HFFc6 (cell line): Measurements from ENCODE around the gene TCF25. TPM values are rescaled to one million over a fixed set of nuclear protein-coding genes. Genes with fewer than 3 reads are reported as not detected.
"Not testable (repeated sequence)": the region's sequence is repeated elsewhere in the genome, so short reads cannot be mapped to it uniquely, and the experiment has no call there.

Experiments
- DNase-seq: peaks from one replicate; pipeline ENCODE4 v3.0.0-alpha.2; 2018
- H3K27ac Mint-ChIP-seq: 2 replicates; pipeline ENCODE4 v1.8.0; 2020; ENCODE audit warnings: mild to moderate bottlenecking, mixed read lengths
- H3K27me3 Mint-ChIP-seq: 2 replicates; pipeline ENCODE4 v1.8.0; 2021; ENCODE audit warnings: mild to moderate bottlenecking, moderate library complexity, mixed read lengths; ENCODE audit not compliant: insufficient read depth
- H3K36me3 Mint-ChIP-seq: 2 replicates; pipeline ENCODE4 v1.8.0; 2021; ENCODE audit warnings: low read depth, mixed read lengths
- H3K4me1 Mint-ChIP-seq: 2 replicates; pipeline ENCODE4 v1.8.0; 2020; ENCODE audit warnings: low read depth, mixed read lengths
- H3K4me3 Mint-ChIP-seq: 2 replicates; pipeline ENCODE4 v1.8.0; 2020; ENCODE audit warnings: mild to moderate bottlenecking, moderate library complexity, mixed read lengths
- H3K9me3 Mint-ChIP-seq: 2 replicates; pipeline ENCODE4 v1.8.0; 2020; ENCODE audit warnings: mild to moderate bottlenecking, mixed read lengths
- CTCF ChIP-seq: fragments of 200-600 bp; sonication (generic); IDR thresholded peaks from 2 replicates; pipeline ENCODE4 v1.5.0; 2021; ENCODE audit warnings: antibody characterized with exemption, mild to moderate bottlenecking
- long read RNA-seq: library from polyadenylated mRNA; unstranded; transcript quantifications from one replicate; pipeline ENCODE4 v2.0.0, GENCODE V29; 2019
- total RNA-seq, 6 experiments: library from RNA; stranded (reverse); fragmentation: NEBNext Ultra II Directional; extraction: Animal tissue kit (Norgen Biotek cat#: 25700); gene quantifications; 2 replicates in 1 of 6; 3 replicates in 5 of 6; pipeline ENCODE4 v1.2.3, GENCODE V29; 2021

Gene TCF25, protein sequence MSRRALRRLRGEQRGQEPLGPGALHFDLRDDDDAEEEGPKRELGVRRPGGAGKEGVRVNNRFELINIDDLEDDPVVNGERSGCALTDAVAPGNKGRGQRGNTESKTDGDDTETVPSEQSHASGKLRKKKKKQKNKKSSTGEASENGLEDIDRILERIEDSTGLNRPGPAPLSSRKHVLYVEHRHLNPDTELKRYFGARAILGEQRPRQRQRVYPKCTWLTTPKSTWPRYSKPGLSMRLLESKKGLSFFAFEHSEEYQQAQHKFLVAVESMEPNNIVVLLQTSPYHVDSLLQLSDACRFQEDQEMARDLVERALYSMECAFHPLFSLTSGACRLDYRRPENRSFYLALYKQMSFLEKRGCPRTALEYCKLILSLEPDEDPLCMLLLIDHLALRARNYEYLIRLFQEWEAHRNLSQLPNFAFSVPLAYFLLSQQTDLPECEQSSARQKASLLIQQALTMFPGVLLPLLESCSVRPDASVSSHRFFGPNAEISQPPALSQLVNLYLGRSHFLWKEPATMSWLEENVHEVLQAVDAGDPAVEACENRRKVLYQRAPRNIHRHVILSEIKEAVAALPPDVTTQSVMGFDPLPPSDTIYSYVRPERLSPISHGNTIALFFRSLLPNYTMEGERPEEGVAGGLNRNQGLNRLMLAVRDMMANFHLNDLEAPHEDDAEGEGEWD
- 100 to 1,000 TPM; 157 to 202 (median 170) TPM for total RNA-seq
- long read RNA-seq, transcript TCF25-201 (18 exons, 2,233 nt): major isoform, 99 of 172 reads
- long read RNA-seq, partial matches to known transcripts: 44 of 172 reads
- long read RNA-seq, other reads (novel, unspliced or antisense): 24 of 172 reads

DNA sequence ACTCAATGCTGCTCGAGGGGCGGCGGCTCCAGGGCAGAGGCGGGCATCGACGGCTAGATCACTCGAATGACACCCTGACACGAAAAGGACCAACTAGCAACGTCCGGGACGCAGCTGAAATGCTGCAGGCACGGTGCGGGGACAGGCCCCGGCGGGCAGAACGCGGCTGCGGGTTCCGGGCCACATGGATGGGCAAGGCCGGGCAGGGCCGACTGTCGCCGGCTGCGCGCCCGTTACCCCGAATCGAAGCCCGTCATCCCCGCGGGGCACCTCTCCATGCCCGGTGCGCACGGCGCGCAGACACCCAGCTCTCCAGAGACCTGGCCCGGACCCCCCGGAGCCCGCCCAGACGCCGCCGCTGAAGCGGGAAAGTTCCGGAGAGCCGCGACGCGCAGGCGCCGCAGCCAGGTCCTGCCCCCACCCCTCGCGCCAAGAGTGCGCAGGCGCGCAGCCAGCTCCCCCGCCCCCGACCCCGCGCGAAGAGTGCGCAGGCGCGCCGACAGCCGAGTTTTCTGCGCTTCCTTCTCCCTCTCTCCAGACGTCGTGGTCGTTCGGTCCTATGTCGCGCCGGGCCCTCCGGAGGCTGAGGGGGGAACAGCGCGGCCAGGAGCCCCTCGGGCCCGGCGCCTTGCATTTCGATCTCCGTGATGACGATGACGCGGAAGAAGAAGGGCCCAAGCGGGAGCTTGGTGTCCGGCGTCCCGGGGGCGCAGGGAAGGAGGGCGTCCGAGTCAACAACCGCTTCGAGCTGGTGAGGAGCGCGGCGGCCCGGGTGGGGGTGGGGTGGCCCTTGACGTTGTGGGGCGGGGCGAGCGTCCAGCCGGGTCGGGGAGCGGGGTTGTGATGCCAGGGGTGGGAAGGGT lies at the start of gene TCF25:
Gene TCF25 (plus strand): TSS at position 484 of the 863 bp plus-strand sequence. CDS start 76 bp downstream, at position 560.
- Mint-ChIP-seq H3K4me1 (peaks cover 8% of the 10 kb centered on the region), H3K9me3 (no peaks in the 10 kb centered on the region), H3K4me3 (peak within 1 kb of the TSS; percentile 90), H3K36me3 (peaks cover 31% of the 10 kb centered on the region), H3K27me3 (no peaks in the 10 kb centered on the region), H3K27ac (peak within 1 kb of the TSS; percentile 98)
- TF ChIP-seq CTCF: 0 out of 2 replicates have a peak, but pooled peaks have one; percentile 9
- DNase-seq: peak; percentile 52

- not testable (repeated sequence) for H3K4me3 Mint-ChIP-seq, DNase-seq, H3K27me3 Mint-ChIP-seq, H3K4me1 Mint-ChIP-seq, H3K9me3 Mint-ChIP-seq, H3K36me3 Mint-ChIP-seq, H3K27ac Mint-ChIP-seq
Measured at GRCh38 chr16:89823824-89824148, 49.6 kb upstream of the TCF25 start.

GRCh38 chr16:89826531-89827382 lies 46.6 kb upstream of the TCF25 start:
- Mint-ChIP-seq H3K36me3 (no peaks in the 10 kb centered on the region), H3K27me3 (peaks cover 2% of the 10 kb centered on the region), H3K4me1 (peaks cover 13% of the 10 kb centered on the region), H3K4me3 (no peak overlapping the region), H3K27ac (peak overlapping the region; percentile 89), H3K9me3 (no peaks in the 10 kb centered on the region)
- TF ChIP-seq CTCF: no peak
- DNase-seq: no peak

DNA sequence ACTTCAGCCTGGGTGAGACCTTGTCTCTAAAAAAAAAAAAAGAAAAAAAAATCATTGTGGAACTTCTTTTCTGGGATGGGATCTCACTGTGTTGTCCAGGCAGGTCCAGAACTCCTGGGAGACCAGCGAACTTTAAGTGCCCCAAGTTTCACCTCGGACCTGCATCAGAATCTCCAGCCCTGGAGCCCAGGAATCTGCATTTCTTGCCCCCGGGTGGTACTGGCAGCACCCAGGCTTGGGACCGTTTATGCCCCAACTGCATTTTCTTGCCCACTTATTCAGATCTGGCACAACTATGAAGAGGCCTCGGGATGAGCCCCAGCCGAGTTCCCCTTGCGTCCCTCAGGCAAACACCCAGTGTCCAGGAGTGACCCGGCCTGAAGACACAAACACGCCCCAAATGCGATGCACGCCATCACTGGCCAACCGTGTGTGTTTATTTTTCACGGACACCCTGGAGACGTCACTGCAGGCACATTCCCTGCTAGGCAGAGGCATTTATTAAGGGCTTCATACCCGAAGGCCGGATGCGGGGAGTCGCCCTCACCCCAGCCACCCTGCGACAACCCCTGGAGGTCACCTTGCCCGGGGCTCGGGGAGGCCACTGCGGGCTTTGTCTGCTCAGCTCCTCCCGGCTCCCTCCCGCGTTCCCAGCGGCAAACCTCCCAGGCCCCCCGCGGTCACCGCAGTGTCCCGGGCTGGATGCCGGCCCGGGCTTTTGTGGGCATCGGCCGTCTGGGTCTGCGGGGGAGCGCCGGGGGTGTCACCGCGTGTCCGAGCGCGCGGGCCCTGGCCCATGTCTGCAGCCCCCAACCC lies 45.8 kb upstream of the TCF25 start:
- peaks cover 13% of the 10 kb centered on the region for H3K4me1 Mint-ChIP-seq
- H3K36me3 Mint-ChIP-seq: no peaks in the 10 kb centered on the region
- DNase-seq: peak; percentile 80
- peak overlapping the region; percentile 84 for H3K4me3 Mint-ChIP-seq
- TF ChIP-seq CTCF: no peak
- H3K27me3 Mint-ChIP-seq: peaks cover 2% of the 10 kb centered on the region
- no peaks in the 10 kb centered on the region for H3K9me3 Mint-ChIP-seq
- H3K27ac Mint-ChIP-seq: peak overlapping the region; percentile 89
